HTERT RPE-1 (cell line): ENCODE data around the gene HAGHL.
"Not testable (repeated sequence)": the region's sequence is repeated elsewhere in the genome, so short reads cannot be mapped to it uniquely, and the experiment has no call there.

Experiments
- in situ Hi-C: fragments of 300-500 bp; cut with MboI; formaldehyde crosslinking; loops from 4 replicates; pipeline ENCODE4 v1.14.3; 2020; ENCODE audit warnings: low sequenced_read_pairs

Gene HAGHL

DNA sequence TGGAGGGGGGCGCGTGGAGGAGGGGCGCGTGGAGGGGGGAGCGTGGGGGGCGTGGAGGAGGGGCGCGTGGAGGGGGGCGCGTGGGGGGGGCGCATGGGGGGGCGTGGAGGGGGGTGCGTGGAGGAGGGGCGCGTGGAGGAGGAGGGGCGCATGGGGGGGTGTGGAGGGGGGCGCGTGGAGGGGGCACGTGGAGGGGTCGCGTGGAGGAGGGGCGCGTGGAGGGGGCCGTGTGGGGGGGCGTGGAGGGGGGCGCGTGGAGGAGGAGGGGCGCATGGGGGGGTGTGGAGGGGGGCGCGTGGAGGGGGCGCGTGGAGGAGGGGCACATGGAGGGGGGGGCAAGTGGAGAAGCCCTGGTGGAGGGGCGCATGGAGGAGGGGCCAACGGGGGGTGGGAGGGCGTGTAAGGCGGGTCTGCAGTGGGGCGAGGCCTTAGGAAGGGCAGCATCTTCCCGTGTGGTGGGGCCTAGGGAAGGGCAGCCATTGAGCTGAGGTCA is 40.9 kb downstream of the HAGHL start:
- in situ Hi-C loops: no loop called here

DNA sequence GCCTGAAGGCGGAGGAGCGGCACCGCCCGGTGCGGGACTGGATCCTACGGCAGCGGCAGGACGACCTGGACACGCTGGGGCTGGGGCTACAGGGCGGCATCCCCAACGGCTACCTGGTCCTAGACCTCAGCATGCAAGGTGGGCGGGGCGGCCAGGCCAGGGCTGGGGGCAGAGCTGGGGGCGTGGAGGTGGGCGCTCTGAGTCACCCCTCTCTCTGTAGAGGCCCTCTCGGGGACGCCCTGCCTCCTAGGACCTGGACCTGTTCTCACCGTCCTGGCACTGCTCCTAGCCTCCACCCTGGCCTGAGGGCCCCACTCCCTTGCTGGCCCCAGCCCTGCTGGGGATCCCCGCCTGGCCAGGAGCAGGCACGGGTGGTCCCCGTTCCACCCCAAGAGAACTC is 41.5 kb downstream of the HAGHL start:
- in situ Hi-C loops: no loop called here

DNA sequence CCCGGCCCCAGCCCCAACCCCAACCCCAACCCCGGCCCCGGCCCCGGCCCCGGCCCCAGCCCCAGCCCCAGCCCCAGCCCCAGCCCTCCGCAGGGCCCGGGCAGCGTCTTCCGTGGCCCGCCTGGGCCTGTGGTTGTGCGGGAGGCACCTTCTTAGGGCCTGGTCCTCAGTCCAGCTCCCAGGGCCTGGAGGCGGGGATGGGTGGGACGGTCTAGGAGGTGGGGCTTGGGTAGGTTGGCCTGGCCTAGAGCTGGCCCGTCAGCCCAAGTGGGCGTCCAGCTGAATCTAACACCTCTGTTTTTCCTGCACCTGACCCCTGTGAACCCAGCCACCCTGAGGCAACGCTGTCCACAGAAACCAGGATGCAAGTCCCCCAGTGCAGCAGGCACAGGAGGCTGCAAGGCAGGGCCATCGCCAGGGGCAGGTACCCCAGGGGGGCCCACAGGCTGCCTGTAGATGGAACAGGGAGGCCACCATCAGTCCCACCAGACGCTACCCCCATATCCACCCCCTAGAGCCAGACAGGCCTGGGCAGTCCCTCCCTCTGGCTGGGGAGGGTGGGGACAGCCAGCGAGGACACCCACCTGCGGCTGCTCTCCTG is 42.4 kb downstream of the HAGHL start:
- in situ Hi-C loops: no loop called here

DNA sequence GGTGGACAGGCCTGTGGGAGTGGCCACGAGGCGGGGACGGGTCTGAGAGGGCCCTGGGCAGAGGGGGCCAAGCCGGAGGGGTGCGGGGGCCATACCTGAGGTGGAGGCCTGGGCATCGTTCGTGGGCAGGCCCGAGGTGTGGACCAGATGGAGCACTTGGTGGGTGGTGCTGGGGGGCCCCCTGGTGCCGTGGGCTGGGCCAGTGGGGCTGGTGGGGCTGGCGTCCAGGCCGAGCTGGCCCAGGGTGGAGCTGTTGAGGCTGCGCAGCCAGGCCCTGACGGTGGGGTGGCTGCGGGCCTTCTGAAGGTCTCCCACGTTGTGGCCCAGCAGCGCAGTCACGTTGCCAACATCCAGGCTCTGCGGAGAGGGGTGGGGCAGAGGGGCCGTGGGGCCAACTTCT is 43.0 kb downstream of the HAGHL start:
- in situ Hi-C loops: no loop called here

DNA sequence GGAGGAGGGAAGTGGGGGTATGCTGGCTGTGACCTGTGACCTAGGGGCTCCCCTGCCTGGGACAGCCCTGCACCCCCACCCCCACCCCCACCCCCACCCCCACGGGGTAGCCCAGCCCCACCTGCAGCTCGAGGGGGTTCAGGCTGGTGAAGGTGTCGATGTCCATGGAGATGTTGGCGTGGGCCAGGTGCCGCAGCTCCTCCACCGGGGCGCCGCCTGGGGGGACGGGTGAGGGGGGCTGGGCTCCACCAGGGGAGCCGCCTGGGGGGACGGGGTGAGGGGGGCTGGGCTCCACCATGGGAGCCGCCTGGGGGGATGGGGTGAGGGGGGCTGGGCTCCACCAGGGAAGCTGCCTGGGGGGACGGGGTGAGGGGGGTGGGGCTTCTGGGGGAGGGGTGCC is 43.5 kb downstream of the HAGHL start:
- in situ Hi-C loops: no loop called here

DNA sequence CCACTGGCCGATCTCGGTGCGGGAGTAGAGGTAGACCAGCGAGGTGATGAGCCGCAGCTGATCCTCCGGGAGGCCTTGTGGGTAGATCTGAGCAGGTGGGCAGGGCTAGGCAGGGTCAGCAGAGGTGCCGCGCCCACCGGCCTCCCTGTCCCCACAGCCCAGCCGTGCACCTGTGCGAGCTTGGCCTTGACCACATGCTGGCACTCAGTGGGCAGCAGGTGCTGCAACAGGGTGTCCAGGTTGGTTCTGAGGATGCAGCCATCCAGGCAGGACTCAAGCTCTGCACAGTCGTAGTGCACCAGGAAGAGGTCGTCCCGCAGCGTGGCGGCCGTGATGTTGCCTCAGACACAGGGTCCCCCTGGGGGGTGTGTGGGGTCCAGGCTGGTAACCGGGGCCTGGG is 46.1 kb downstream of the HAGHL start:
- in situ Hi-C loops: no loop called here

DNA sequence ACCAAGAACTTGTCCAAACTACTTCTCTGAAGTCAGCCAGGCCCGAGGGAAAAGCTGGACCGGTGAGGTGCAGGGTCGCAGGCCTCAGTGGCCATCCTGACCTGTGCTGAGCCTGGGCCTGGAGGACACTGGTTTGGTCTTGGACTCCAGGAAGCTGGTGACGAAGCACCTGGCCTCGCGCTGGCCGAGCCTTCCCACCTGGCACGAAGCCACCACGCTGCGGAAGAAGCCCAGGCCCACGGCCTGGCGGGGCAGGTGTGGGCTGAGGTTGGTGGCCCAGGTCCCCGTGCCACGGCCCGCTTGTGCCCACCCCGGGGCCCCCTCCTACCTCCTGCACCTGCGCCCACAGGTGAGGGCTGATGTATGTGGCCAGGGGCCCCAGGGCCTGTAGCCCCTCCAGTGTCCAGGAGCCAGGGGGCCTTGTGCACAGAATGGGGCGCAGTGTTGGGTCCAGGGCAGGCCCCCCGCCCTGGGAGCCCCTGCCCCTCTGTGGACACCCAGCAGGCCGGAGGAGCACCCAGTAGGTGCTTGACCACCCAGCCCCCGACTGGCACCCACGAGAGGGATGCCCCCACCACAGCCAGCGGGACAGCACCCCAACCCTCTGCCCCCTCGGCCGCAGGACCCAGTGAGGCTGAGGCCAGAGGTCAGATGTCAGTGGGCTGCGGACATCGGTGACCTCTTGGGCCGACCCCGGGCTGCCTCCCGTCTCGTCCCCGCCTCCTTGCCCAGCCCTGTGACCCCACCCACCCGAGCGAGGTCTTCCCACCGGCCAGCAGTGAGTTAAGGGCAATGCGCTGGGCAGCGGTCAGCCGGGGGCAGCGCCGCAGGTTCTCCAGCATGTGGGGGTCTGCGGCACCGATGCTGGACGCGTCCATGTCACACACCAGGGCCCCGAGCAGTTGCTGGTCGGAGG is 47.4 kb downstream of the HAGHL start:
- in situ Hi-C loops: no loop called here

DNA sequence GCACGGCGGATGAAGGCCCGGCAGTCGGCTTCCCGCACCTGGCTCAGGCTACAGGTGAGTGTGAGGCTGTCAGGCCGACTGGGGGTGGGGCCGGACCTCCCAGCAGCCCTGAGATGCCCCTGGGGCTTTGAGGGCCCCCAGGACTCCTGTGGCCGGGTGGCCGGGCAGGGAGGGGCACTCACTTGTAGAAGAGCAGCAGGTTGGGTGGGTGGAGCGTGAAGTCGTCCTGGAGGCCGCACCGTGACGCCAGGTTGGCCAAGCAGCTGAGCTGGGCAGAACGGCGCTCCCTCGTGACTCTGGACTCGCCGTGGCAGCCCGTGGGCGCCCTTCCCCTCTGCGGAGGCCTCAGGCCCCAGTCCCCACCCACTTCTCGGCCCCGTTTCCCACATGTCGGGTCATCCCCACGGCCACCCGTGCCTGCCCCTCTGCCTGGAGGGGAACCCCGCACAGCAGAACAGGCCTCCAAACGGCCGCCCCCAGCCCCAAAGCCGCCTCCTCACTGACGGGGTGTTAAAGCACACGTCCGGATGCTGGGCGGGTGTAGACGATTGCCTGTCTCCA is 48.4 kb downstream of the HAGHL start:
- in situ Hi-C loops: no loop called here

DNA sequence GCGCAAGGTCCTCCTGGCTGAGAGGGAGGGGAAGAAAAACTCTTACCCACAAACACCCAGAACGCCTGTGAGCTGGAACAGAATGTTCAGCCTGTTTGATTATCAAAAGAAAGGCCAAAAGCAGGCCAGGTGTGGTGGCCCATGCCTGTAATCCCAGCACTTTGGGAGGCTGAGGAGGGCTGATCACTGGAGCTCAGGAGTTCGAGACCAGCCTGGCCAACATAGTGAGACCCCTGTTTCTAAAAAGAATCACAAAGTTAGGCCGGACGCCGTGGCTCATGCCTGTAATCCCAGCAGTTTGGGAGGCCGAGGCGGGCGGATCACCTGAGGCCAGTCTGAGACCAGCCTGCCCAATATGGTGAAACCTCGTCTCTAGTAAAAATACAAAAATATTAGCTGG is 49.4 kb downstream of the HAGHL start:
- in situ Hi-C loops: not testable (repeated sequence)

DNA sequence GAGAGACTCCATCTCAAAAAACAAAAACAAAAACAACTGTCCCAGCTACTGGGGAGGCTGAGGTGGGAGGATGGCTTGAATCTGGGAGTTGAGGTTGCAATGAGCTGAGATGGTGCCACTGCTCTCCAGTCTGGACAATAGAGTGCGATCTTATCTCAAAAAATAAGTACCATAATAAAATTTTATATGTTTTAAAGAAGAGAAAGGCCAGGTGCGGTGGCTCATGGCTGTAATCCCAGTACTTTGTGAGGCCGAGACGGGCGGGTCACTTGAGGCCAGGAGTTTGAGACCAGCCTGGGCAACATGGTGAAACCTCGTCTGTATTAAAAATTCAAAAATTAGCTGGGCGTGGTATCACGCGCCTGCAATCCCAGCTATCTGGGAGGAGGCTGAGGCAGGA is 49.9 kb downstream of the HAGHL start:
- in situ Hi-C loops: no loop called here

DNA sequence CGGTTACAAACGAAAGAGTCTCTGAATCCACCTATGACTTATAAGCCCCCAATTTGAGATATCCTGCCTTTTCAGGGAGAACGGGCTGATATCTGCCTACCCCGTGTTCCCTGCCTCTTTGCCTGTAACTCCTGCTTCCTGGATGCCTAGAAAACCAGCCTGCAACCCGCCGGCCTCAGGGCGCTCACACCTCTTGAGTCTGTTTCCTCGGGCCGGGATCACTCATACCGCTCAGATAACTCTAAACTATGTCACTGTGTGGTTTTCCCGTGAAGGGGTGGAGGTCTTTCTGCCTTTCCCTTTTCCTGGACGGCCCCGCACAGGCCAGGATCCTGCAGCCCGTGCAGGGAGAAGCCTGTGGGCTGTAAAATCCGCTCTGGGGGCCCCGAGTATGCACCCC is 50.9 kb downstream of the HAGHL start:
- in situ Hi-C loops: no loop called here

DNA sequence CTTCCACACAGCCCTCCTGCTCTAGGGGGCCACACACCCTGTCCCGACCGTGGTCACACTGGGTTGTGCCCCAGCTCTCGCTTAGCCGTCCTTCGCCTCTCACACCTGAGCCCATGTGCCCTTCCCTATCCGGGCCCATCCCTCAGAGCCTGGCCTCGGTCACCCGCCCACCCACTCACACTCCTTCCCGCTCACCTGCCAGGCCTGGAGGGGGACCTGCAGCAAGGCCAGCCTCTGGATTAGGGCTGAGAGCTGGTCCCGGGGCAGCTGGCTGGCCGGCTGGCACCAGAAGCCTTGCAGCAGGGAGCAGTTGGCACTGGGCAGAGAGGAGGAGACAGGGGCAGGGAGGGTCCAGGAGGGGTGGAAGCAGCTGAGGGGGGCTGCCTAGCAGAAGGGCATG is 51.5 kb downstream of the HAGHL start:
- in situ Hi-C loops: no loop called here

DNA sequence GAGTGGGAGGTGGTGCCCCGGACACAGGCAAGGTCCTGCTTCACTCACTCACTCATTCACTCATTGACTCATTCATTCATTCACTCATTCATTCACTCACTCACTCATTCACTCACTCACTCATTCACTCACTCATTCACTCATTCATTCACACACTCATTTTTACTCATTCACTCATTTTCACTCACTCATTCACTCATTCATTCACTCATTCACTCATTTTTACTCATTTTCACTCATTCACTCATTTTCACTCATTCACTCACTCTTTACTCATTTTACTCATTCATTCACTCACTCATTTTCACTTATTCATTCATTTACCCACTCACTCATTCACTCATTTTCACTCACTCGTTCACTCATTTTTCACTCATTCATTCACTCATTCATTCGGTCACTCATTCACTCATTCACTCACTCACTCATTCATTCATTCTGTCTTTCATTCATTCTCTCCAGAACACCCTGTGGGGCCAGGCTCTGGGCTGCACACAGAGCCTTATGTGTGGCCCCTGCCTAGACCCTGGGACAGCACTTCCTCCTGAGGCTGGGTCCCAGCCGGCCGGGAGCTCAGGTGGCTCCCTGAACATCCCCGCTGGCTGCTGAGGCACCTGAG is 52.1 kb downstream of the HAGHL start:
- in situ Hi-C loops: no loop called here
